Measurements from ENCODE around the gene ARHGEF28. TPM values are rescaled to one million over a fixed set of nuclear protein-coding genes. Genes with fewer than 3 reads are reported as not detected.

Gene ARHGEF28
- total RNA-seq, 4 donors from 2014 or later = 12.7 to 31.2 (median 19.2) TPM

- no peaks in the 10 kb centered on the region for H3K36me3 ChIP-seq
- H3K27me3 ChIP-seq = no peaks in the 10 kb centered on the region
- no peak overlapping the region for H3K4me3 ChIP-seq
- WGBS = 100% methylated on average over 2 of the region's 2 CpGs
- no peak for DNase-seq (ENCODE audit: extremely low spot score)
- no peak overlapping the region for H3K27ac ChIP-seq (replicated peaks in 1 of 4)
- intact Hi-C loops (cut with DNase I) = no loop called here
- H3K9me3 ChIP-seq = no peaks in the 10 kb centered on the region
- TF ChIP-seq POLR2AphosphoS5 (IDR thresholded peaks at IDR 0.05) (no peak), EP300 (IDR thresholded peaks at IDR 0.05) (no peak), POLR2A (IDR thresholded peaks at IDR 0.05; ENCODE audit: low read depth) (no peak)
- TF ChIP-seq, protein P1, sequence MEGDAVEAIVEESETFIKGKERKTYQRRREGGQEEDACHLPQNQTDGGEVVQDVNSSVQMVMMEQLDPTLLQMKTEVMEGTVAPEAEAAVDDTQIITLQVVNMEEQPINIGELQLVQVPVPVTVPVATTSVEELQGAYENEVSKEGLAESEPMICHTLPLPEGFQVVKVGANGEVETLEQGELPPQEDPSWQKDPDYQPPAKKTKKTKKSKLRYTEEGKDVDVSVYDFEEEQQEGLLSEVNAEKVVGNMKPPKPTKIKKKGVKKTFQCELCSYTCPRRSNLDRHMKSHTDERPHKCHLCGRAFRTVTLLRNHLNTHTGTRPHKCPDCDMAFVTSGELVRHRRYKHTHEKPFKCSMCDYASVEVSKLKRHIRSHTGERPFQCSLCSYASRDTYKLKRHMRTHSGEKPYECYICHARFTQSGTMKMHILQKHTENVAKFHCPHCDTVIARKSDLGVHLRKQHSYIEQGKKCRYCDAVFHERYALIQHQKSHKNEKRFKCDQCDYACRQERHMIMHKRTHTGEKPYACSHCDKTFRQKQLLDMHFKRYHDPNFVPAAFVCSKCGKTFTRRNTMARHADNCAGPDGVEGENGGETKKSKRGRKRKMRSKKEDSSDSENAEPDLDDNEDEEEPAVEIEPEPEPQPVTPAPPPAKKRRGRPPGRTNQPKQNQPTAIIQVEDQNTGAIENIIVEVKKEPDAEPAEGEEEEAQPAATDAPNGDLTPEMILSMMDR (IDR thresholded peaks at IDR 0.05) = no peak
- peaks cover 0 to 18% (median 14%) of the 10 kb centered on the region in 4 donors for H3K4me1 ChIP-seq
Measured at GRCh38 chr5:73766902-73767301, 140.9 kb downstream of the ARHGEF28 start.

DNA sequence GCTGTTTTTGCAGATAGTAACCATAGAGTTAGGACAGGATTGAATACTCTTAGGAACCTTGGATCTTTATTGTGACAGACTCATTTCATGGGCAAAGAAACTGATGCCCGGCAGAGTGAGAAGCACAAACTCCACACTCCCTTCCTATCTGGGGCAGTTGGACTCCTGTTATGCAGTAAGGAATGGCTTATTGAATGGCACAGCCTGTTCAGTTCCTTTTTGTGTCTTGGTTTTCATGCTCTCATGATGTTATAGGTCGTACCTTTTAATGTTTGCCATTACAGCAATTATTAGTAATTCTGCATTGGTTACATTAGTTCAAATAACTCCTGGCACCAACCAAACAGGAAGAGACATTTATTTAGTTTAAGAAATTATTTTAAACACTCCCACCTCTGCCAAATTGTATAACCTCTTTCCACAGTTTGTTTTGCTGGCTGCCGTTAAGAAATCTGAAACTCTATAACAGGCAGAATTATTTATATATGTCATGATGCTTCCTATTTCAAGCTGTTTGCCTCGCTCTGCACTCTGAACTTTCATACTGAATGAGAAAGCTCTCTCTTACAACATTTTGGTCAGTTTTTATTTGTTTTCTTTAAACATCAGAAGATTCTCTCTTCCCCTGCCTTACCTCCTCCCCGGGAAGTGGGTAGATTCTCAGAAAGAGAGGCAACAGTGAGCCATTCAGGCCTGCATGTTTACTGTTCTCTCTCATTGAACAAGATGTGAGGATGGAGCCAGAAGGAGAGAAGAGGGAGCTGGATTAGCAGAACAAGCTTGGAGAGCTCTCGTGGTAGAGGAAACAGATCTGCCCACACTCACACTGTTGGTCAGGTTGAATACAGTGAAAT lies 144.4 kb downstream of the ARHGEF28 start:
- Histone ChIP-seq H3K27me3 (no peaks in the 10 kb centered on the region), H3K4me3 (no peak overlapping the region), H3K4me1 (peaks cover 0 to 18% (median 14%) of the 10 kb centered on the region in 4 donors), H3K9me3 (no peaks in the 10 kb centered on the region), H3K27ac (replicated peaks in 1 of 4) (peak overlapping the region in 3 of 4 donors; percentile 4 to 45 (median 8)), H3K36me3 (no peaks in the 10 kb centered on the region)
- TF ChIP-seq POLR2A (IDR thresholded peaks at IDR 0.05; ENCODE audit: low read depth) (no peak), EP300 (IDR thresholded peaks at IDR 0.05) (no peak), POLR2AphosphoS5 (IDR thresholded peaks at IDR 0.05) (no peak)
- TF ChIP-seq, protein P1 (IDR thresholded peaks at IDR 0.05) = no peak
- intact Hi-C loops (cut with DNase I) = no loop called here
- 37% methylated on average over 6 of the region's 6 CpGs for WGBS
- DNase-seq (ENCODE audit: extremely low spot score) = no peak

DNA sequence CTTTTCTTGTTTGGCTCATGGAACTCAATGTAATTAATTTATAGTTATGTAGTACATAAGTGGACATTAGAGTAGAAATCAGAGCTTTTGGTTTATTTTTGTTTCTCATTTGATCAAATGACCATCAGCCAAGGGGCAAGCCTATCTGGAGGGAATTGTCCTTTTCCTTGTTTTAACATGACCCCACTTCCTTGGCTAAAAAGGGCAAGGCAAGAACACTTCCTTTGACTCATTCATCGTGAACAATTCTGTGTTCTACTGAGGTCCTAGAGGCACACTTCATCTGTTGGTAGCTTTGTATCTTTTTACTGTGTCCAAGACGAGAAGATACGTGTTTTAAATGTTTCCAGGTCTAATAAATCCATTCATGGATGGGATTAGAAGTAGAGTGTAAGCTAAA lies 148.9 kb downstream of the ARHGEF28 start:
- WGBS = 78% methylated on average over 3 of the region's 3 CpGs
- Histone ChIP-seq H3K4me1 (peaks cover 0 to 16% (median 13%) of the 10 kb centered on the region in 4 donors), H3K27ac (replicated peaks in 1 of 4) (no peak overlapping the region), H3K27me3 (no peaks in the 10 kb centered on the region), H3K4me3 (no peak overlapping the region), H3K9me3 (no peaks in the 10 kb centered on the region), H3K36me3 (peaks cover 0 to 6% (median 2%) of the 10 kb centered on the region in 4 donors)
- DNase-seq (ENCODE audit: extremely low spot score) = no peak
- intact Hi-C loops (cut with DNase I) = no loop called here
- TF ChIP-seq, protein P1 (IDR thresholded peaks at IDR 0.05) = no peak
- no peak for TF ChIP-seq EP300 (IDR thresholded peaks at IDR 0.05)
- no peak for TF ChIP-seq POLR2AphosphoS5 (IDR thresholded peaks at IDR 0.05)
- no peak for TF ChIP-seq POLR2A (IDR thresholded peaks at IDR 0.05; ENCODE audit: low read depth)

GRCh38 chr5:73776405-73776804 lies 150.4 kb downstream of the ARHGEF28 start:
- Histone ChIP-seq H3K4me1 (peaks cover 0 to 2% (median under 1%) of the 10 kb centered on the region in 4 donors), H3K36me3 (peaks cover 0 to 15% (median 2%) of the 10 kb centered on the region in 4 donors), H3K9me3 (no peaks in the 10 kb centered on the region), H3K27me3 (no peaks in the 10 kb centered on the region), H3K4me3 (no peak overlapping the region), H3K27ac (replicated peaks in 1 of 4) (no peak overlapping the region)
- 86% methylated on average over 5 of the region's 5 CpGs for WGBS
- TF ChIP-seq POLR2AphosphoS5 (IDR thresholded peaks at IDR 0.05) (no peak), POLR2A (IDR thresholded peaks at IDR 0.05; ENCODE audit: low read depth) (no peak), EP300 (IDR thresholded peaks at IDR 0.05) (no peak)
- TF ChIP-seq, protein P1 (IDR thresholded peaks at IDR 0.05) = no peak
- no peak for DNase-seq (ENCODE audit: extremely low spot score)
- intact Hi-C loops (cut with DNase I) = no loop called here
